Breast epithelium (tissue), 4 donors: ENCODE measurements around the gene CPOX. TPM values are rescaled to one million over a fixed set of nuclear protein-coding genes. Genes with fewer than 3 reads are reported as not detected.

Experiments used
- DNase-seq, 2 donors: peaks; one replicate each; pipeline ENCODE4 v3.0.0-alpha.2; 2019; ENCODE audit warnings: low spot score in 2 of 2
- H3K27ac ChIP-seq, 2 donors: fragments of 200-600 bp; sonication (generic) in 1 of 2; one replicate each; pipeline ENCODE4 v1.5.1; 2016 to 2019; ENCODE audit warnings: mild to moderate bottlenecking in 1 of 2
- H3K27me3 ChIP-seq, 2 donors: fragments of 200-600 bp; sonication (generic) in 1 of 2; one replicate each; pipeline versions ENCODE4 v1.5.1 to v1.6.0; 2017 to 2019; ENCODE audit warnings: control low read depth in 1 of 2, mild to moderate bottlenecking in 1 of 2
- H3K36me3 ChIP-seq: fragments of 200-600 bp; one replicate; pipeline ENCODE4 v1.5.1; 2019
- H3K4me1 ChIP-seq, 2 donors: fragments of 200-600 bp; sonication (generic); one replicate each; pipeline ENCODE4 v1.5.1; 2016 to 2019; ENCODE audit warnings: control low read depth in 1 of 2
- H3K4me3 ChIP-seq, 3 donors: fragments of 200-600 bp; sonication (generic); 1 replicate in 2 of 3; 2 replicates in 1 of 3; pipeline ENCODE4 v1.5.1; 2016 to 2019; ENCODE audit warnings: mild to moderate bottlenecking in 3 of 3, moderate library complexity in 2 of 3
- H3K9me3 ChIP-seq, 2 donors: fragments of 200-600 bp; sonication (generic) in 1 of 2; one replicate each; pipeline ENCODE4 v1.5.1; 2016 to 2019; ENCODE audit warnings: control low read depth in 1 of 2
- POLR2A ChIP-seq: fragments of 450-650 bp; IDR thresholded peaks from one replicate; pipeline ENCODE4 v1.6.1; 2016; ENCODE audit warnings: antibody characterized with exemption, mild to moderate bottlenecking, moderate library complexity
- POLR2AphosphoS5 ChIP-seq, 3 donors: sonication (generic); formaldehyde crosslinking; IDR thresholded peaks; one replicate each; pipeline ENCODE4 v1.6.1; 2017; ENCODE audit warnings: antibody characterized with exemption in 3 of 3
- intact Hi-C: fragments of 100-400 bp; cut with DNase I; formaldehyde crosslinking; loops from one replicate; pipeline ENCODE4 v1.15.1; 2023; ENCODE audit warnings: low total_unique reads
- total RNA-seq, 3 donors: library from RNA; depleted of rRNA; stranded (reverse); fragments of >200 nt; gene quantifications; one replicate each; pipeline ENCODE4 v1.1.0, GENCODE V29; 2016
- TF ChIP-seq, protein P1 (sequence below), 3 donors: fragments of 450-650 bp; IDR thresholded peaks; one replicate each; pipeline ENCODE4 v1.5.1; 2016 to 2017; ENCODE audit warnings: antibody characterized with exemption in 3 of 3, mild to moderate bottlenecking in 3 of 3, moderate library complexity in 3 of 3

The CPOX gene
- total RNA-seq, 3 donors from 2014 or later, result 14.4 to 22.1 (median 15.1) TPM

DNA sequence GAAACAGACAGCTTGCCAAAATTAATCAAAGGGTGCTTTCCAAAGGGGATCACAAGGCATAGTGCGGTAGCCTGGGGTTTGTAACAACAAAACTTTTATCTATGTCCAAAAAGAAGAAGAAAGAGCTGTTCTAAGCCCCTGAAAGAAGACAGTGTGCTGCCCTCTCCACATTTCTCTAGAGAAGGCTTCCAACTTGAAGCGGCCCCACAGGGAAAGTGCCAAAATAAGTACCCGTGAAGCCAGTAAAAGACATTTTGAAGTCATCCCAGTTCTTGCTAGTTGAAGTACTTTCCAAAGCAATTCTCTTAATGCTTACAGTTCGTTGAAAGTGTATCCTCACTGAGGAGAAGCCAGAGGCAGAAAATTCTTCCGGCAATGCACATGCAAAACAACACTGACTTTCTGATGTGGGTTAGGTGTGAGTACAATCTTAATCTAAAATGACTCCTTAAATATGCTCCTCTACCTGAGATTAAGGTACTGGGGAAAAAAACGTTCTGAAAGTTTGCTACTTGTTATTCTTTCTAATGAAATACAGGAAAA, 40.3 kb downstream of the CPOX start:
- no peaks in the 10 kb centered on the region for H3K4me1 ChIP-seq
- DNase-seq, result no peak
- TF ChIP-seq POLR2AphosphoS5 (IDR thresholded peaks at IDR 0.05) (no peak), POLR2A (no peak)
- TF ChIP-seq, protein P1, sequence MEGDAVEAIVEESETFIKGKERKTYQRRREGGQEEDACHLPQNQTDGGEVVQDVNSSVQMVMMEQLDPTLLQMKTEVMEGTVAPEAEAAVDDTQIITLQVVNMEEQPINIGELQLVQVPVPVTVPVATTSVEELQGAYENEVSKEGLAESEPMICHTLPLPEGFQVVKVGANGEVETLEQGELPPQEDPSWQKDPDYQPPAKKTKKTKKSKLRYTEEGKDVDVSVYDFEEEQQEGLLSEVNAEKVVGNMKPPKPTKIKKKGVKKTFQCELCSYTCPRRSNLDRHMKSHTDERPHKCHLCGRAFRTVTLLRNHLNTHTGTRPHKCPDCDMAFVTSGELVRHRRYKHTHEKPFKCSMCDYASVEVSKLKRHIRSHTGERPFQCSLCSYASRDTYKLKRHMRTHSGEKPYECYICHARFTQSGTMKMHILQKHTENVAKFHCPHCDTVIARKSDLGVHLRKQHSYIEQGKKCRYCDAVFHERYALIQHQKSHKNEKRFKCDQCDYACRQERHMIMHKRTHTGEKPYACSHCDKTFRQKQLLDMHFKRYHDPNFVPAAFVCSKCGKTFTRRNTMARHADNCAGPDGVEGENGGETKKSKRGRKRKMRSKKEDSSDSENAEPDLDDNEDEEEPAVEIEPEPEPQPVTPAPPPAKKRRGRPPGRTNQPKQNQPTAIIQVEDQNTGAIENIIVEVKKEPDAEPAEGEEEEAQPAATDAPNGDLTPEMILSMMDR (IDR thresholded peaks at IDR 0.05), result no peak
- H3K27ac ChIP-seq, result no peak overlapping the region
- H3K9me3 ChIP-seq, result no peaks in the 10 kb centered on the region
- H3K27me3 ChIP-seq, result peaks cover 0 to 4% of the 10 kb centered on the region in 2 donors
- H3K36me3 ChIP-seq, result no peaks in the 10 kb centered on the region
- H3K4me3 ChIP-seq, result no peak overlapping the region
- intact Hi-C loops, result no loop called here

DNA sequence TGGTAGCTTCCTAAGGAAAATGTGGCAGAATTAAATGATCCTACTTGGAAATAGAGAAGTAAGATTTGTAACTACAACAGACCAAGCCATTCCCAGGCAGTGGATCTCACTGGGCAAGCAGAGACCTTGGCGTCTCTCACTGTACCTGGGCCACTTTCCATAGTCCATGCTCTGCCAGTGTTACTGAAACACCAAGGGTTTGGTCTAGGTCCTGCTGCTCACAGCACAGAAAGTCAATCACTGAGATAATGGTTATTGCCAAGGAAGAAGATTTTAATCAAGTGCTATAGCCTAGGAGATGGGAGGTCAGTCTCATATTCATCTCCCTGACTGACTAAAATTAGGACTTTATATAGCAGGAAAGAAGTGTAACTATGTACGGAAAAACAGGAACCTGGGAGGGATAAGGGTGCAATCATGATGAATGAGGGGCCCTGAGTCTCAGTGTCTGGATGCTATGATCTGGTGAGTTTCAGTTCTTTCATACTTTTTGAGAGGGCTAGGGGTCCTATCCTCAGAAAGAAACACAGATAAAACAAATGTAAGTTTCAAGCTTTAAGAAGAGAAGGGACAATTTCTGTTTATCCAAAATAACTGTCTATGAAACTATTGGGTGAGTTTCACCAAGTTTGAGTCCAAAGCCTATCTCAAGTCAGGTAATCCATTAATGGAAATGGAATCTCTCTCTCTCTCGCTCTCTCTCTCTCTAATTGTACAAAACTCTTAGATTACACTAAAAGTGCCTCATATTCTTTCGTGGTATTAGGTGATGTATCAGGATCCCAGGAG, 41.0 kb downstream of the CPOX start:
- intact Hi-C loops, result no loop called here
- Histone ChIP-seq H3K4me1 (no peaks in the 10 kb centered on the region), H3K4me3 (no peak overlapping the region), H3K9me3 (no peaks in the 10 kb centered on the region), H3K27ac (no peak overlapping the region), H3K36me3 (no peaks in the 10 kb centered on the region), H3K27me3 (peaks cover 0 to 4% of the 10 kb centered on the region in 2 donors)
- TF ChIP-seq, protein P1 (IDR thresholded peaks at IDR 0.05), result no peak
- TF ChIP-seq POLR2A (no peak), POLR2AphosphoS5 (IDR thresholded peaks at IDR 0.05) (no peak)
- DNase-seq, result no peak

DNA sequence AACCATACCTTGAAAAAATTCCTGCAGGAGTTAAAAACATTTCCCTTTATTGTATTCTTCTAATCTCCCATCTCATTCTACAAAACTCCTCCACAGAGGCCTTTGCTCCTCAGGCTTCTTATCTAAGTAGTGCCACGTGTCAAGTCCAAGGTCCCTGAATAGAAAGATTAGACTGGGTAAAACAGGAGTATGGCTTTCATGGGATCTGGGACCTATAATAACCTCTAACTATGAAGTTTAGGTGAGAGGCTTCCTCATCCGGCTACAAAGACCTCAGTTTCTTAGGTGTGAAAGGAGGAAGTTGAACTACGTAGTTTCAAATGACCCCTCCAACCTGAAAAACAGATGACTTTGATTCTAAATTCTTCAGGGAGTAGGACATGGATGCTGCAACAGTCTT, 41.7 kb downstream of the CPOX start:
- Histone ChIP-seq H3K27ac (no peak overlapping the region), H3K4me1 (no peaks in the 10 kb centered on the region), H3K4me3 (no peak overlapping the region), H3K27me3 (peaks cover 0 to 4% of the 10 kb centered on the region in 2 donors), H3K9me3 (no peaks in the 10 kb centered on the region), H3K36me3 (no peaks in the 10 kb centered on the region)
- intact Hi-C loops, result no loop called here
- DNase-seq, result no peak
- TF ChIP-seq POLR2A (no peak), POLR2AphosphoS5 (IDR thresholded peaks at IDR 0.05) (no peak)
- TF ChIP-seq, protein P1 (IDR thresholded peaks at IDR 0.05), result no peak

DNA sequence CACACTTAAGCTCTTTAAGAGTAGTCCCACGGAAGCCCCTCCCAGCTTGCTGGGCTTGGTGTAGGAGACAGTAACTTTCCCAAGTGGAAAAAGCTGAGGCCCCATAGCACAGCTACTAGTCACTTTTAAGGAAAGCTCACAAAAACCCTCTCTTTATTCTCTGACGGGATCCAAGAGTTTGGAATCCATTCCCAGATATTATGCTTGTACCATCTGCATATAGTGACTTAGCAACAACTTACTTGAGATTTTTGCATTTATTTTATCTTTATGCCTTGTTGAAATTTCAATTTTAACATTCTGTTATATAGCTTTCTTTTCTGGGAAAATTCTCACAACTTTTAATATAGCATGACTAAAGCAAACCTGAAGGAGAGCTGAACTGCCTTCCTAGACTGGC, 42.2 kb downstream of the CPOX start:
- Histone ChIP-seq H3K4me3 (no peak overlapping the region), H3K4me1 (no peaks in the 10 kb centered on the region), H3K27ac (no peak overlapping the region), H3K36me3 (no peaks in the 10 kb centered on the region), H3K27me3 (peaks cover 0 to 4% of the 10 kb centered on the region in 2 donors), H3K9me3 (no peaks in the 10 kb centered on the region)
- TF ChIP-seq POLR2AphosphoS5 (IDR thresholded peaks at IDR 0.05), result no peak
- TF ChIP-seq, protein P1 (IDR thresholded peaks at IDR 0.05), result no peak
- TF ChIP-seq POLR2A, result no peak
- DNase-seq, result no peak
- intact Hi-C loops, result no loop called here

DNA sequence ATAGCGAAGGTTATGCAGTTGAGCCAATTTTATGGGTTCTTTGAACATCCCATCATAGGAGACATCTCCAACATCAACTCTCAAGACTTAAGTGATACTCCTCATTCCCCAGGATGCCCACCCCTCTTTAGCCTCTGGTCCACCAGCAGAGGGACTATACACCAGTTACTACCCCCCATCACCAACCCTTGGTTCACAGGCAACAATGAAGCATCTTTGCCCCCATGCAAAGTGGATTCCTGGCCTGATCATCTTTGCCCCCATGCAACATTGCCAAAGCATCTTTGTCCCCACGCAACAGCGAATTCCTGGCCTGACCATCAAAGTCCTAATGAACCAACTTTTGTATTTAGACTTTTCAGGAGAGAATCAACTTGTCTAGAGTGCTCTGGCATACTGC, 42.6 kb downstream of the CPOX start:
- Histone ChIP-seq H3K27me3 (peaks cover 0 to 4% of the 10 kb centered on the region in 2 donors), H3K4me1 (no peaks in the 10 kb centered on the region), H3K4me3 (no peak overlapping the region), H3K36me3 (no peaks in the 10 kb centered on the region), H3K27ac (no peak overlapping the region), H3K9me3 (no peaks in the 10 kb centered on the region)
- intact Hi-C loops, result no loop called here
- no peak for DNase-seq
- TF ChIP-seq POLR2AphosphoS5 (IDR thresholded peaks at IDR 0.05) (no peak), POLR2A (no peak)
- TF ChIP-seq, protein P1 (IDR thresholded peaks at IDR 0.05), result no peak
